Activated T-helper 1 cell treated with anti-CD3 and anti-CD28 coated beads, Interleukin-12 subunit alpha, Interleukin-12 subunit beta, Interleukin-2, Interleukin-4 antibody, amounts not matched to agents 30 ng/mL and 10 ng/mL and 1 ng/mL, durations not matched to agents 14 hours and 24 hours and 36 hours (primary cell): ENCODE measurements around the gene IFT25. TPM values are rescaled to one million over a fixed set of nuclear protein-coding genes. Genes with fewer than 3 reads are reported as not detected.

Experiments used
- DNase-seq: peaks from one replicate; pipeline ENCODE4 v3.0.0; 2021; ENCODE audit warnings: low spot score
- H3K27ac Mint-ChIP-seq: one replicate; pipeline ENCODE4 v1.8.0; 2021; ENCODE audit warnings: mild to moderate bottlenecking, mixed read lengths
- H3K27me3 Mint-ChIP-seq: one replicate; pipeline ENCODE4 v1.8.0; 2022; ENCODE audit warnings: mild to moderate bottlenecking, moderate library complexity, mixed read lengths; ENCODE audit not compliant: insufficient read depth
- H3K36me3 Mint-ChIP-seq: one replicate; pipeline ENCODE4 v1.8.0; 2021; ENCODE audit warnings: low read depth, mixed read lengths
- H3K4me1 Mint-ChIP-seq: one replicate; pipeline ENCODE4 v1.8.0; 2021; ENCODE audit warnings: low read depth, mixed read lengths
- H3K4me3 Mint-ChIP-seq: one replicate; pipeline ENCODE4 v1.8.0; 2021; ENCODE audit warnings: mild to moderate bottlenecking, moderate library complexity, mixed read lengths
- H3K9me3 Mint-ChIP-seq: one replicate; pipeline ENCODE4 v1.8.0; 2021; ENCODE audit warnings: mixed read lengths
- intact Hi-C: fragments of 100-400 bp; cut with micrococcal nuclease; formaldehyde crosslinking; loops from one replicate; pipeline ENCODE4 v1.15.1; 2024
- total RNA-seq: library from RNA; stranded (reverse); gene quantifications from 2 replicates; pipeline ENCODE4 v1.2.3, GENCODE V29; 2022

IFT25 gene
- total RNA-seq, 1 donor from 2014 or later: 52.6 TPM

DNA sequence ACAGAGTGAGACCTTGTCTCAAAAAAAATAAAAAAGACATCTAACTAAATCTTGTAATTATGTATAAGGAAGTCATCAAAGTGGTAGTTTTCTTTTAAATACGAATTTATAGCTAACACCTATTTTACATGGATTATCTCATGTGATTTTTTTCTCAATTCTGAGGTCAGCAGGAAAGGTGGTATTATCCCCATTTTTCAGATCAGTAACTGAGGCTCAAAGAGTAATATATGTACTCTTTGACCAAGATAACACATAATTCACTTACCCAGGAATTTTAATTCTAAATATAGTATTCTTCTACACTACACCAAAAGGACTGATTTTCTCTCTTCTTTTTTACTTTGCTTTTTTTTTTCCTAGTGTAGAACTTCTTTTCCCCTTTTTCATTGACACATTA lies 9.1 kb downstream of the IFT25 start:
- H3K9me3 Mint-ChIP-seq: peaks cover 6% of the 10 kb centered on the region
- peaks cover 51% of the 10 kb centered on the region for H3K36me3 Mint-ChIP-seq
- DNase-seq: no peak
- H3K27me3 Mint-ChIP-seq: no peaks in the 10 kb centered on the region
- intact Hi-C loops: no loop called here
- peaks cover 19% of the 10 kb centered on the region for H3K4me1 Mint-ChIP-seq
- H3K4me3 Mint-ChIP-seq: no peak overlapping the region
- no peak overlapping the region for H3K27ac Mint-ChIP-seq

DNA sequence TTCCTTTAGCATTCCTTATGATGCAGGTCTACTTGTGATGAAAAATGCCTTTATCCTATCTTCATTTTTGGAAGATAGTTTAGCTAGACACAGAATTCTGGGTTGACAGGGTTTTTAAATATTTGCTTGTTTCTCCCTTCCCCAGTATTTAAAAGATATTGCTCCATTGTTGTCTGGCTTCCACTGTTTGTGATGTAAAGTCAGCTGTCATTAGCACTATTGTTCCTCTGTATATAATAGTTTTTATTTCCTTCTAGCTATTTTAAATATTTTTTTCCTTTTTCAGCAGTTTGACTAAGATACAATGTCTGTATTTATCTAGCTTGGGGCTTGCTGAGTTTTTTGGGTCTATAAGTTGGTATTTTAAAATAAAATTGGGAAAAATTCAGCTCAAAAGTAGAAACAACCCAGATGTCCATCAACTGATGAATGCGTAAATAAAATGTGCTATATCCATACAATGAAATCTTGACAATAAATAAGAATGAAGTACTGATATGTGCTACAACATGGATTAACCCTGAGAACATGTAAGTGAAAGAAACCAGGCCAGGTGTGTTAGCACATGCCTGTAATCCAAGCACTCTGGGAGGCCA lies 11.2 kb downstream of the IFT25 start:
- no peak overlapping the region for H3K4me3 Mint-ChIP-seq
- H3K9me3 Mint-ChIP-seq: peaks cover 6% of the 10 kb centered on the region
- peaks cover 52% of the 10 kb centered on the region for H3K36me3 Mint-ChIP-seq
- no peak for DNase-seq
- no peaks in the 10 kb centered on the region for H3K27me3 Mint-ChIP-seq
- H3K4me1 Mint-ChIP-seq: peaks cover 14% of the 10 kb centered on the region
- no peak overlapping the region for H3K27ac Mint-ChIP-seq
- intact Hi-C loops: no loop called here

DNA sequence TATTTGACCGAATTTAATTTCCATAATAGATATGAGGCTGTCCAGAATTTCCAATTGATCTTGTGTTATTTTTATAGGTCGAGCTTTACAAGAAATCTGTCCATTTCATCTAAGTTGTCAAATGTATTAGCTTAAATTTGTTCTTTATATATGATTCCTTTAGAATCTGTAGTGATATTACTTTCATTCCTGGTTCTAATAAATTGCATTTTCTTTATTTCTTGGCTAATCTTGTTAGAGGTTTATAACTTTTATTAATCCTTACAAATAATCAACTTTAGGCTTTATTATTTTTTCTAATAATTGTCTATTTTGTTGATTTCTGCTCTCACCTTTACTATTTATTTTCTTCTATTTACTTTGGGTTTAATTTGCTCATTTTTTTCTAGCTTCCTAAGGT lies 14.0 kb downstream of the IFT25 start:
- H3K4me3 Mint-ChIP-seq: no peak overlapping the region
- H3K9me3 Mint-ChIP-seq: peaks cover 6% of the 10 kb centered on the region
- H3K27ac Mint-ChIP-seq: no peak overlapping the region
- peaks cover 44% of the 10 kb centered on the region for H3K36me3 Mint-ChIP-seq
- no peak for DNase-seq
- intact Hi-C loops: no loop called here
- no peaks in the 10 kb centered on the region for H3K4me1 Mint-ChIP-seq
- no peaks in the 10 kb centered on the region for H3K27me3 Mint-ChIP-seq

DNA sequence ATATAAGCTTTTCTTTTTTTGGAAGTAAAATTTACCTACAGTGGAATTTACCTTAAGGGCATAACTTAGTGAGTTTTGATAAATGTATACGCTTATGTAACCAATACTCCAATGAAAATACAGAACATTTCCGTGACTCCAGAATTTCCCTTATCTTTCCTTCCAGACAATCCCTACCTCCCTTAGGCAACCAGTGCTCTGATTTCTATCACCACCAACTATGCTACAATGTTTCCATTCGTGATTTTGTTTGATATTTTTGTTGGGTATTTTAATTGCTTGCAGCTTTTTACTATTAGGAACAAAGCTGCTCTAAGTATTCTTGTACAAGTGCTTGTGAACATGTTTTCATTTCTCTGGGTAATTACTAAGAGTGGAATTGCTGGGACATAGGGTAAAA lies 14.6 kb downstream of the IFT25 start:
- H3K4me1 Mint-ChIP-seq: no peaks in the 10 kb centered on the region
- H3K27ac Mint-ChIP-seq: no peak overlapping the region
- peaks cover 6% of the 10 kb centered on the region for H3K9me3 Mint-ChIP-seq
- peaks cover 41% of the 10 kb centered on the region for H3K36me3 Mint-ChIP-seq
- intact Hi-C loops: no loop called here
- DNase-seq: no peak
- H3K27me3 Mint-ChIP-seq: no peaks in the 10 kb centered on the region
- H3K4me3 Mint-ChIP-seq: no peak overlapping the region

DNA sequence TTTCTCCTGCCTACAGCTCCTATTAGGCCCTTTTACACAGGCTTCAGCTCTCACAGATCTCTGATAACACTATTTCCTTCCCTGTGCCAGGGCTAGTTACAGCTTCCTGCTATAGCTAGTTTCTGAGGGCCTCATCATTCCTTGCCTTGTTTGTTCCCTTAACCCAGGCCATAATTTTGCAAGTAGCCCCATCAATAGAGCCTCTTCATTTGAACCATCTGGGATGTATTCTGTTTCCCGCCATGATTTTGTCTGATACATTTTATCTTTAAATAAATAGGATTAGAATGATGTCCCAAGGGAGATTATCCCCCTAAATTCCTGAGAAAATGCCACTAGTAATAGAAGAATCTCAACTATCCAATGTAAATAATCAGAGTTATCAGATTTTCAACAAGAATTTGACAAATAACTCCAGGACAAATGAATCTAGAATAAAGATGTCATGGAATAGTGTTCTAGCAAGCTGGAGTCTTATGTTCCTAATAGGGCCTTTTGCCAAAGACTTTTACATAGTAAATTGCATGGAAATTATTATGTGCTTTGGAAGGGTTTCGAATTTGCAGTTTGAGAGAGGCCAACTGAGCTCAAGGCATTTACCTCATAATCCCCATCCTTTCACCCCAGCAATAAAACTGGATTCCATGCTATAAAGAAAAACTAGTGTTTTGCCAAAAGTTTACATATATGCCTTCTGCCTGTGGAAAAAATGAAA lies 16.1 kb downstream of the IFT25 start:
- peak overlapping the region; percentile 3 for H3K27ac Mint-ChIP-seq
- intact Hi-C loops: no loop called here
- peaks cover 36% of the 10 kb centered on the region for H3K36me3 Mint-ChIP-seq
- no peak for DNase-seq
- no peaks in the 10 kb centered on the region for H3K27me3 Mint-ChIP-seq
- H3K4me1 Mint-ChIP-seq: no peaks in the 10 kb centered on the region
- no peak overlapping the region for H3K4me3 Mint-ChIP-seq
- H3K9me3 Mint-ChIP-seq: peaks cover 6% of the 10 kb centered on the region

DNA sequence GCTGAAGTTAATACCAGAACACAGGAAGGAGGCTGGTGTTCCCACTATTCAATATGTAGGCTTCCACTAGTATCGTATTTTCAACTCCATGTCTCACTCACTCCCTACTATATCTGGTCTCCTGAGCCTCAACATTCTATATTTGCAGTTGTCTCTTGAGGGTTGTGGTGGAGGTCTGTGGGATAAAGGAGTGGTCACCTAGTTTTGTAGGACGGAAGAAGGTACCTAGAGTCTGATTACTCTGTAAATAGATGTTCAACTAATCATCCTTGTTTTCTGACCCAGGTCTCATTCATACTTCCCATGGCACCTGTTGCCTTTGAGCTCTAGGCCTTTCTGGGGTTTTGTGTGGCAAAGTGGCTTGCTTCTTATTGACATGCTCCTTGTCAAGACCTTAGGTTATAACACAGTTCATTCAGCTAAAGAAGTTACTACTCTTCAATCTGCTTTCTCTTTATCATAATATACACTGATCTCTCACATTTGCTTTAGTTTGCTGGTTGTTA lies 18.1 kb downstream of the IFT25 start:
- DNase-seq: no peak
- no peaks in the 10 kb centered on the region for H3K4me1 Mint-ChIP-seq
- no peaks in the 10 kb centered on the region for H3K27me3 Mint-ChIP-seq
- no peak overlapping the region for H3K4me3 Mint-ChIP-seq
- peaks cover 32% of the 10 kb centered on the region for H3K36me3 Mint-ChIP-seq
- no peaks in the 10 kb centered on the region for H3K9me3 Mint-ChIP-seq
- H3K27ac Mint-ChIP-seq: no peak overlapping the region
- intact Hi-C loops: no loop called here

DNA sequence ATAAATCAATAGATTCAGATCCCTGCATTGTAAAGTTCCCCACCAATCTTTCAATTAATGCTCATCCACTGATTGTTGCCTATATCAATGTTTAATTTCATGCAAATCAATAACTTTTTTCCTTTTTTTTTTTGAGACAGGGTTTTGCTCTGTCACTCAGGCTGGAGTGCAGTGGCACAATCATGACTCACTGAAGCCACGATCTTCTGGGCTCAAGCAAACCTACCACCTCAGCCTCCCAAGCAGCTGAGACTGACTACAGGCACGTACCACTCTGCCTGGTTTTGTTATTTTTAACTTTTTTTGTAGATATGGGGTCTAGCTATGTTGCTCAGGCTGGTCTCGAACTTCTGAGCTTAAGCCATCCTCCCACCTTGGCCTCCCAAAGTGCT lies 25.8 kb downstream of the IFT25 start:
- DNase-seq: no peak
- intact Hi-C loops: loop anchor here (1.0 to 2.0 kb wide), 2 partner anchors 23 to 30 kb away; partner anchors contain the start of gene YIPF1
- H3K27ac Mint-ChIP-seq: peak overlapping the region; percentile 90
- H3K9me3 Mint-ChIP-seq: no peaks in the 10 kb centered on the region
- H3K4me1 Mint-ChIP-seq: peaks cover 48% of the 10 kb centered on the region
- H3K36me3 Mint-ChIP-seq: peaks cover 26% of the 10 kb centered on the region
- no peak overlapping the region for H3K4me3 Mint-ChIP-seq
- no peaks in the 10 kb centered on the region for H3K27me3 Mint-ChIP-seq

DNA sequence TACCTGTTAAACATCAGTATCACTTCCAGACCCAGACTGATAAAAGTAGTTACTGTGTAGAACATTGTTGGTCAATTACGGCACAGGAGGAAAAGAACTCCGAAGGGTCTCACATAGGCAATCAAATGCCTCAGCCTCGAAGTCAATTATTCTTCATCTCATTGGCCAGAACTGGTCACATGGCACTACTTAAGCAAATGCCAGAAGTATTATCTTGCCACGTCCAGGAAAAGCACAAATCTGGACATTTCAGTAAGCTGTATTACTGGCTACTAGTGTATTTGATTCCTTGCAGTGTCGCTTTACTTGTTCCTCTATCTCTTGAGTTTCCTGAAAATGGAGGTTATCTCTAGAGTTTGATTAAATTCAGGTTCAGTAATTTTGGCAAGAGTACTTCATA lies 27.2 kb downstream of the IFT25 start:
- intact Hi-C loops: loop anchor here (2.0 kb wide), 1 partner anchor 24 kb away; no protein-coding TSS in a partner anchor
- Mint-ChIP-seq H3K36me3 (peaks cover 24% of the 10 kb centered on the region), H3K4me3 (no peak overlapping the region), H3K27me3 (no peaks in the 10 kb centered on the region), H3K4me1 (peaks cover 48% of the 10 kb centered on the region), H3K27ac (no peak overlapping the region), H3K9me3 (no peaks in the 10 kb centered on the region)
- no peak for DNase-seq

DNA sequence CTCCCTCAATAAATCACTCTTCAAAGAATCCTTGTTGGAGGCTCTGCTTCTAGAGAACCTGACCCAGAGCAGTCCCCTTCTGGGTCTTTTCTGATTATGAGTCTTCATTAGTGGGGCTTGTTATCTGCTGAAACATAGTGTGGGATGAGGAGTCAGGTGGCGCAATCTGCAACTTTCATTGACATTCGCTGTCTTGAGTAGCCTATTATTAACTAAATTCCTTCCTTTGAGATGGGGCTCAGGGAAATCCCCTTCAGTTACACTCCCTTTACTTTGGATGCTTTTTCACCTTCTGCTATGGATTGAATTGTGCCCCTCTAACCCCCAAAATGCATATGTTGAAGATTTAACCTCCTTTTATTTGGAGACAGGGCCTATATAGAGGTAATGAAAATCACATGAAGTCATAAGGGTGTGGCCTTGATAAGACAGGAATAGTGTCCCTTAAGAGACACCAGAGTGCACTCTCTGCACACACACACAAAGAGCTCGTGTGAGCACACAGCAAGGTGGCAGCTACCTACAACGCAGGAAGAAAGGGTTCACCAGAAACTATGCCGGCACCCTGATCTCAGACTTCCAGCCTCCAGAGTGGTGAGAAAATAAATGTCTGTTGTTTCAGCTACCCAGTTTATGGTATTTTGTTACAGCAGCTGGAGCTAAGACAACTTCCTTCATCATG lies 32.0 kb downstream of the IFT25 start:
- H3K4me3 Mint-ChIP-seq: no peak overlapping the region
- intact Hi-C loops: no loop called here
- no peak overlapping the region for H3K27ac Mint-ChIP-seq

DNA sequence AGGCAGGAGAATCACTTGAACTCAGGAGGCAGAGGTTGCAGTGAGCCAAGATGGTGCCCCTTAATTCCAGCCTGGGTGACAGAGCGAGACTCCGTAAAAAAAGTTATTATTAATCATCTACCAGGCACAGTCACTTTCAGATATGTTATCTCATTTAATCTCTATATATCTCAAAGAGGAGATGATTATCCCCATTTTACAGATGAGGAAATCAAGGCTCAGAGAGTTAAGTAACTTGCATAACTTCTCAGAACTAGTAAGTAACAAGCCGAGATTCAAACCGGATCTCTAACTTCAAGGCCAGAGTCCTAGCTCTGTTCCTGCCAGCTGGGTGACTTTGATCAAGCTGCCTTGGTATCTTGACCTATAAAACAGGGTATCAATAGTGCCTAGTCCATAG lies 34.1 kb downstream of the IFT25 start:
- Mint-ChIP-seq H3K4me3 (no peak overlapping the region), H3K36me3 (peaks cover 13% of the 10 kb centered on the region), H3K27ac (no peak overlapping the region), H3K9me3 (no peaks in the 10 kb centered on the region), H3K4me1 (peaks cover 16% of the 10 kb centered on the region), H3K27me3 (no peaks in the 10 kb centered on the region)
- intact Hi-C loops: no loop called here
- no peak for DNase-seq

More for the DNA sequence above, 32.0 kb downstream of the IFT25 start:
- Mint-ChIP-seq H3K36me3 (peaks cover 16% of the 10 kb centered on the region), H3K27me3 (no peaks in the 10 kb centered on the region), H3K4me1 (peaks cover 34% of the 10 kb centered on the region), H3K9me3 (no peaks in the 10 kb centered on the region)
- no peak for DNase-seq

DNA sequence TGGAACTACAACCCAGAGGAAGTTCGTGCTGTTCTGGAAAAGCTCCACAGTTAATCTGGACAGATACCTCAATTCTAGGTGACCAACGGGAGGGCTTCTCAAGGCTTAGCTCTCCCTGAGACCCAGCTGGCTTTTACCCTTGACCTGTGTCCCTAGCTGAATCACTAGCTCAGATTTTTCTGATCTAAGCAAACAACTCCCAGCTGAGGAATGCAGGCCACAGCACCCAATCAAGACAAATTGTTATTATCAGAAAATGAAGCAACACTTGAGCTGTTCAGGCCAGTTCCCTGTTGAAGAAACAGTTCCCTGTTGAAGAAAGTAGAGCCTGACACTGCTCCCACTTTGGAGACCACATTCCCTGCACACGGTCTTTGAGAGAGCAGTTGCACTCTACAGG lies 35.6 kb downstream of the IFT25 start:
- Mint-ChIP-seq H3K4me3 (no peak overlapping the region), H3K27me3 (no peaks in the 10 kb centered on the region), H3K9me3 (no peaks in the 10 kb centered on the region), H3K27ac (no peak overlapping the region), H3K36me3 (peaks cover 5% of the 10 kb centered on the region), H3K4me1 (peaks cover under 1% of the 10 kb centered on the region)
- intact Hi-C loops: no loop called here
- DNase-seq: no peak

DNA sequence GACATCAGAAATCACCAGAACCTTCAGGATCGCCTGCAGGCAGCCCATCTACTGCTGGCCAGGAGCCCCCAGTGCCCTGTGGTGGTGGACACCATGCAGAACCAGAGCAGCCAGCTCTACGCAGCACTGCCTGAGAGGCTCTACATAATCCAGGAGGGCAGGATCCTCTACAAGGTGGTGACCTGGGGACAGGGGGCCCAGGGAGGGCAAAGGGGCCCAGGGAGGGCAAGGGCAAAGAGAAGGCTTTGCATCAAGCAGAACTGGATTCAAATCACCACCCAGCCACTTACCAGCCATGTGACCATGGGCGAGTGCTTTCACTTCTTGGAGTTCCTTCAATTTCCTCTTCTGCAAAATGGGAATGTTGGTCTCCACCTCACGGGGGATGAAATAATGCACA lies 39.4 kb downstream of the IFT25 start:
- no peak overlapping the region for H3K4me3 Mint-ChIP-seq
- H3K9me3 Mint-ChIP-seq: no peaks in the 10 kb centered on the region
- no peak for DNase-seq
- H3K36me3 Mint-ChIP-seq: no peaks in the 10 kb centered on the region
- peaks cover 5% of the 10 kb centered on the region for H3K4me1 Mint-ChIP-seq
- intact Hi-C loops: no loop called here
- no peaks in the 10 kb centered on the region for H3K27me3 Mint-ChIP-seq
- H3K27ac Mint-ChIP-seq: no peak overlapping the region

DNA sequence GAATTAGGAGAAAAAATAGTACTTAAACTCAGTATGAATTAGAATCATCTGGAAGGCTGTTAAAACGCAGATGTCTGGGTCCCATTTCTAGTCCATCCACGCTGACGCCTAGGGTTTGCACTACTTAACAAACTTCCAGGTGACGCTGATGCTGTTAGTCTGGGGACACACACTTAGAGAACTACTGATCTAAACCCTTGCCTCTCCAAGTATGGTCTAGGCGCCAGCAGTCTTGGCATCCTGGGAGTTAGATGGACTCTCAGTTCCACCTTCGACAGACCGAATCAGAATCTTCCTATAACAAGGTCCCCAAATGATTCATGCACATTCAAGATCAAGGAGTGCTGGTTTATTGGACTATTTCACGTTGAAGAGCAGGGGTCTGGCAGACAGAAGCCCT lies 40.0 kb downstream of the IFT25 start:
- intact Hi-C loops: no loop called here
- no peak overlapping the region for H3K4me3 Mint-ChIP-seq
- DNase-seq: no peak
- peaks cover 11% of the 10 kb centered on the region for H3K4me1 Mint-ChIP-seq
- H3K9me3 Mint-ChIP-seq: no peaks in the 10 kb centered on the region
- H3K36me3 Mint-ChIP-seq: no peaks in the 10 kb centered on the region
- no peak overlapping the region for H3K27ac Mint-ChIP-seq
- H3K27me3 Mint-ChIP-seq: no peaks in the 10 kb centered on the region
